Body of pancreas (tissue), 4 donors: ENCODE data around the gene SH2B3. TPM values are rescaled to one million over a fixed set of nuclear protein-coding genes. Genes with fewer than 3 reads are reported as not detected.

ENCODE experiments used
- ATAC-seq: fragments of 150-250 bp; one replicate; pipeline ENCODE4 v1.9.1; 2016
- DNase-seq, 4 donors: peaks; one replicate each; pipeline ENCODE4 v3.0.0-alpha.2; 2019
- H3K27ac ChIP-seq, 4 donors: fragments of 200-600 bp; sonication (generic); 1 replicate in 3 of 4; 2 replicates in 1 of 4; pipeline versions ENCODE4 v1.5.1 to v1.6.1; 2016 to 2019; ENCODE audit warnings: mild to moderate bottlenecking in 1 of 4, mixed read lengths in 1 of 4, moderate library complexity in 1 of 4
- H3K27me3 ChIP-seq, 2 donors: fragments of 200-600 bp; sonication (generic); one replicate each; pipeline ENCODE4 v1.6.0; 2016; ENCODE audit warnings: mild to moderate bottlenecking in 1 of 2
- H3K36me3 ChIP-seq, 2 donors: fragments of 200-600 bp; sonication (generic); replicated peaks in 1 of 2; 2 replicates each; pipeline ENCODE4 v1.5.1; 2016; ENCODE audit warnings: low read depth in 2 of 2; ENCODE audit not compliant: insufficient read depth in 1 of 2
- H3K4me1 ChIP-seq: fragments of 200-600 bp; sonication (generic); one replicate; pipeline ENCODE4 v1.6.0; 2016
- H3K4me3 ChIP-seq, 2 donors: fragments of 200-600 bp; sonication (generic); 1 replicate in 1 of 2; 2 replicates in 1 of 2; pipeline ENCODE4 v1.5.1; 2016 to 2019
- H3K9me3 ChIP-seq, 3 donors: fragments of 200-600 bp; sonication (generic); 1 replicate in 2 of 3; 2 replicates in 1 of 3; pipeline ENCODE4 v1.5.1; 2016
- CTCF ChIP-seq, 7 experiments: fragments of 450-650 bp in 4 of 7; fragments of 200-600 bp in 3 of 7; sonication (generic) in 3 of 7; IDR thresholded peaks; one replicate each; pipeline ENCODE4 v1.5.1; 2016 to 2019; ENCODE audit warnings: antibody characterized with exemption in 7 of 7
- POLR2A ChIP-seq, 3 donors: fragments of 450-650 bp; IDR thresholded peaks; one replicate each; pipeline ENCODE4 v1.6.1; 2016; ENCODE audit warnings: antibody characterized with exemption in 3 of 3, mild to moderate bottlenecking in 2 of 3
- WGBS, 2 donors: methylation state at CpG; one replicate each; pipeline ENCODE4 v1.1.5; 2017; 5-methylcytosine and 5-hydroxymethylcytosine counted together
- intact Hi-C: fragments of 100-400 bp; cut with DNase I; formaldehyde crosslinking; loops from one replicate; pipeline ENCODE4 v1.15.1; 2023
- total RNA-seq, 2 donors: library from RNA; depleted of rRNA; stranded (reverse); fragments of >200 nt; gene quantifications; one replicate each; pipeline ENCODE4 v1.1.0, GENCODE V29; 2016

Gene SH2B3
- total RNA-seq, 2 donors from 2014 or later = 23.1 to 41.9 TPM

- H3K4me3 ChIP-seq = no peak overlapping the region
- DNase-seq (no peak), ATAC-seq (no peak)
- H3K9me3 ChIP-seq = no peaks in the 10 kb centered on the region
- intact Hi-C loops = no loop called here
- no peaks in the 10 kb centered on the region for H3K27me3 ChIP-seq
- peaks cover 17% of the 10 kb centered on the region for H3K4me1 ChIP-seq
- peak overlapping the region in 1 of 4 donors; percentile 4 for H3K27ac ChIP-seq
- TF ChIP-seq CTCF (IDR thresholded peaks at IDR 0.05) (no peak), POLR2A (IDR thresholded peaks at IDR 0.05) (no peak)
- no peaks in the 10 kb centered on the region for H3K36me3 ChIP-seq
Observed at GRCh38 chr12:111462210-111462769, 56.6 kb downstream of the SH2B3 start.

- H3K4me3 ChIP-seq = no peak overlapping the region
- H3K4me1 ChIP-seq = peaks cover 13% of the 10 kb centered on the region
- ATAC-seq = no peak
- H3K9me3 ChIP-seq = no peaks in the 10 kb centered on the region
- peaks cover 0 to 10% of the 10 kb centered on the region in 2 donors for H3K36me3 ChIP-seq
- 64 to 70% methylated on average over 3 of the region's 3 CpGs for WGBS, 2 donors
- no peak for TF ChIP-seq POLR2A (IDR thresholded peaks at IDR 0.05)
- no peak for TF ChIP-seq CTCF (IDR thresholded peaks at IDR 0.05)
- no peak for DNase-seq
- no peak overlapping the region for H3K27ac ChIP-seq
- intact Hi-C loops = no loop called here
- H3K27me3 ChIP-seq = no peaks in the 10 kb centered on the region
Observed at GRCh38 chr12:111467092-111467856, 61.6 kb downstream of the SH2B3 start.

- intact Hi-C loops = no loop called here
- 77 to 82% methylated on average over 4 of the region's 4 CpGs for WGBS, 2 donors
- H3K27ac ChIP-seq = no peak overlapping the region
Observed at GRCh38 chr12:111467857-111468241, 62.1 kb downstream of the SH2B3 start.

GRCh38 chr12:111469401-111469800 lies 63.7 kb downstream of the SH2B3 start:
- WGBS, 2 donors = 85 to 86% methylated on average over 2 of the region's 2 CpGs

More at GRCh38 chr12:111467857-111468241, 62.1 kb downstream of the SH2B3 start:
- TF ChIP-seq POLR2A (IDR thresholded peaks at IDR 0.05) (no peak), CTCF (IDR thresholded peaks at IDR 0.05) (no peak)
- ATAC-seq = no peak
- peaks cover 0 to 10% of the 10 kb centered on the region in 2 donors for H3K36me3 ChIP-seq
- no peaks in the 10 kb centered on the region for H3K9me3 ChIP-seq
- no peak for DNase-seq
- peaks cover 10% of the 10 kb centered on the region for H3K4me1 ChIP-seq
- no peak overlapping the region for H3K4me3 ChIP-seq
- H3K27me3 ChIP-seq = no peaks in the 10 kb centered on the region

More at GRCh38 chr12:111469401-111469800, 63.7 kb downstream of the SH2B3 start:
- H3K4me1 ChIP-seq = peaks cover 17% of the 10 kb centered on the region
- H3K27ac ChIP-seq = no peak overlapping the region
- no peak for DNase-seq
- TF ChIP-seq POLR2A (IDR thresholded peaks at IDR 0.05) = no peak
- no peak for TF ChIP-seq CTCF (IDR thresholded peaks at IDR 0.05)
- H3K4me3 ChIP-seq = no peak overlapping the region
- ATAC-seq = no peak
- H3K36me3 ChIP-seq = peaks cover 0 to 11% of the 10 kb centered on the region in 2 donors
- intact Hi-C loops = no loop called here
- H3K9me3 ChIP-seq = no peaks in the 10 kb centered on the region
- no peaks in the 10 kb centered on the region for H3K27me3 ChIP-seq
